Hematopoietic multipotent progenitor cell treated with erythropoietin and hydrocortisone succinate and interleukin-3 and kit ligand, for 15 days (in vitro differentiated cells): ENCODE measurements around the gene PVALEF.
A peak's percentile ranks its signal among the peaks of the same experiment; 100 is the strongest.

Experiments
- DNase-seq: peaks from one replicate; pipeline ENCODE4 v3.0.0-alpha.2; 2015; ENCODE audit warnings: low spot score

The PVALEF gene

DNA sequence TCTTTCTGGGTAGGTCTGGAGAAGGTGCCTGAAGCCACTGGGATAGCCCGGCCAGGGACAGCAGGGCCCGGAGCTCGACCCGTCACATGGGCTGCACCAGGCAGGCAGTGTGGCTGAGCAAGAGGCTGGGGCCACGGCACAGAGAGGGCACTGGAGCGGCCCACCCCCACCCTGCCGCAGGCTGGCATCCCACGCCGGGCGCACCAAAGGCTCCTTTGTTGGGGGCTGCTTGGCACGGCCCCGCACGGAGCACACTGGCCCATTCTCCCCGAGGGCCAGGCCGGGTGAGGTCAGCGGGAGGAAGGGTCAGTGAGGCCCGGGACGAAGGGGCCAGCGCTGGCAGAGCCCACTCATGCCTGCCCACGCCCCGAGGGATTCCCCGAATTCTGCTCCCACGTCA is 36.5 kb upstream of the PVALEF start:
- DNase-seq = no peak

DNA sequence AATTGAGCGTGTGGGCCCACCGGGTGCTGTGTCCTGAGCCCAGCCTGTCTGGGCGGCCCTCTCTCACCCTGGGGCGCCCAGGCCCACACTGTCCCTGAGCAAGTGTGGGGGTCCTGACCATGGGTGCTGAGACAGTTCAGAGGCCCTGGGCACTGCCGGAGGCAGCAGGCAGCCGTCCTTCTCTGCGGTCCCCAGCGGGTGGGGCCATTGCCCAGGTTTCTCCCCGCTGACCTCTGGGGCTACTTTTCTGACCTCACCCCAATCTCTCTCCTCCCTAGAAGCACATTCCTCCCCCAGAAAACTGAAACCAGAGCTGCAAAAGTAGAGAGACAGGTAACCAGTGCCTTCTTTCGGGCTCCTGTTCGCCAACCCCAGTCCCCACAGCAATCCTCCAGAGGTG is 36.0 kb upstream of the PVALEF start:
- DNase-seq = no peak

DNA sequence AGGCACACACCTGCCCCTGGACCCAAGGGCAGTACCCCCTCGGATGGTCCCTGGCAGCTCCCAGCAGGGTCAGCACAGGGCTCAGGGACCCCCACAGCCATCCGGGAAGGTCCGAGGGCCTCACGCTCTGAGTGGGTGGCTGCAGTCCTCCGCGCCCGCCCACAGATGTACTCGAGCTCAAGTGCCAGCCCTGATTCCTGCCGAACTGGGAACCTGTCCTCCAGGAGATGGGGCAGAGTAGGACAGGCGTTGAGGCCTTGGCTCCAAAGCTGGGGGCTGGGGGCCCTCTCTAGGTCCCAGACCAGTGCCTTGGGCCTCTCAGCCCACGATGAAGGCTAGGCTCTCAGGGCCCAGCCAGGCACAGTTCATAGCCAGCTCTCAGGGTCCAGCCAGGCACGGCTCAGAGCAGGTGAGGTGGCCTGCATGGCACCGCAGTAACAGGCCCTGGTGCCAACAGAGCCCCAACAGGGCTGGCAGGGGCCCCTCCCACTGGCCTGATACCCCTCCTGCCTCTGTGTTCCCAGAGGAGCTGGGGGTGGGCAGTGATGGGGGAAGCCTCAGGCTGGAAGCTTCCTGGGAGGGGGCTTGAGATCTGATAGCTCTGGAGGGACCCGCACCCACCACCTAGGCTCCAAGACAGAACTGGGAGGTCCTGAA is 35.5 kb upstream of the PVALEF start:
- no peak for DNase-seq

DNA sequence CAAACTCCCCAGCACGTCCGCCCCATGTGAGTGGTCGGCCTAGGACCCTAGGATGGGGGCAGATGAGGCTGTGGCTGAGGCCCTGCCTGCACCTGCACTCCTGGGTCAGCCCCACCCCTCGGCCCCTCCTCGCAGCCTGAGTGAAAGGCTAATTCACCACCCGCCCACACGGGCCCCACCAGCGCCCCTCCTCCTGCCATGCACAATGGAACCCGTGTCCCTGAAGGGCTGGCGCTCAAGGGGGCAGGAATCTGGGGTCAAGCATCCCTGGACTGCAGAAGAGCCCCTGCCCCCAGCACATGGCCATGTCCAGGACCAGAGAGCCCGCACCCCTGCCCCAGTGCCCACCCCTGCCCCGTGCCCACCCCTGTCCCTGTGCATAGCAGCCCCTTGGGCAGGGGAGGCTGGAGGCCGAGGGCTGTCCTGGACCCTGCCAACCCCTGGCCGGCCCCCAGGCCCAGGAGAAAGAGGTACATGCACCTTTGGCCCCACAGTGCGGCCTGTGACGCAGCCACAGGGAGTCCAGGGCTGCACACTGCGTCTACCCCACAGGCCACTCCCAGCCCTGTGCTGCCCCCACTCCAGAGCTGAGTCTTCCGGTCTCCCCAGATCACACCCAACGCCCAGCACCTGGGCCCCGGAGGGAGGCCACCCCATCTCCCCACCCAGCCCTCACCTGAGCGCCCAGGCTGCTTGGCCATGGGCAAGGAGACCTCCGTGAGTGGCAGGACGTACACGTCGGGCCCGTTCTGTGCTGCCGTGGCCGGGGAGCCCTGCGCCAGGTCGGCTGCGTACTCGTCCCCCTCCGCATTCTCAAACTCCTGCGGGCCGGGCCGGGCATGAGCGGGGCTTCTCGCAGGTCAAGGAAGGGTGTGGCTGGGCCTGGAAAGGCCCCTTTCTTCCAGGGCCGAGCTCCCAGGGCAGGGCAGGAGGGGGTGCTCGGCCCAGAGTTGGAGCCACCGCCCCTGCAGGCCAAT is 34.6 kb upstream of the PVALEF start:
- DNase-seq = no peak

DNA sequence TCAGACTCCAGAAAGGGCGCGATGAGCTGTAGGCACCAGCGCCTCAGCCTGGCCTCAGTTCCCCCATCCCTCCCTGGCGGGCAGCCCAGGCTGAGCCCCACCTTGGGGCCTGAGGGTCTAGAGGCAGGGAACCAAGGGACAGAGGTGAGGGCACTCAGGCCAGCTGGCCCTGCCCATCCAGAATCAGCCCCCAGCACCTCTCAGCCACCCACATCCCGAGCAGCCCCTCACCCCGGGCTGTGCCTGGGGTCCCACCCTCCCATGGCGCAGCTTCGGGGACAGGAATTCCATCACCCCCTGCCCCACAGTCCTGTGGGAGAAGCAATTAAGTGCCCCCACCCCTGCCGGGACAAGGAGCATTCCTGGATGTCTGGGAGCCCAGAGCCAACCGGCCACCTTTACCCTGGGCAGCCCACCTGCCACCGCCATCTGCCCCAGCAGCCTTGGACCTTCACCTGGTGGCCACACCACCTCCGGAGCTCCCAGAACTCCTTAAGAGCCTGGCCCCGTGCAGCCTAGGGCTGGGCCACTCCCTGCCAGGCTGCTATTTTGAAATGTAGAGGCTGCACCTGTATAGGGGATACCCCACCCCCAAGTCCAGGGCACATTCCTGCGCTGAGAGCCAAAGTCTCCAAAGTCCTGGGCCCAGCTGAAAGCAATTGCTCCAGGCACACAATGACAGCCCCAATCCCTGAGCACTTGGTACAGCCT is 33.7 kb upstream of the PVALEF start:
- DNase-seq = no peak

DNA sequence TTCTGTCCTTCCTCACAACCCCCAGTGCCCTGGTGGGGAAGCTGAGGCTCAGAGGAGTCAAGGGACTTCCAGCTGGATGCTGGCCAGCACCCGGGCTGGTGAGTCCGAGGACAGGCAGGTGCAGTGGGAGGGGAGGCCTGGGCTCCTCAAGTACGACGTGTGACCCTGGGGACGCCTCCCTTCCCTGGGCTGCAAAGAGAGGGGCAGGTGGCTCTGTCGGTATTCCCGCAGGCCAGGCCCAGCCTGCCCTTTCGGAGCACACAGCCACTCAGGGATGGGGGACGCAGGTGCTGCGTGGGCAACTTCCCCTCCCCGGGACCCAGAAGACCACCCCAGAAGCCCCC is 33.1 kb upstream of the PVALEF start:
- no peak for DNase-seq

DNA sequence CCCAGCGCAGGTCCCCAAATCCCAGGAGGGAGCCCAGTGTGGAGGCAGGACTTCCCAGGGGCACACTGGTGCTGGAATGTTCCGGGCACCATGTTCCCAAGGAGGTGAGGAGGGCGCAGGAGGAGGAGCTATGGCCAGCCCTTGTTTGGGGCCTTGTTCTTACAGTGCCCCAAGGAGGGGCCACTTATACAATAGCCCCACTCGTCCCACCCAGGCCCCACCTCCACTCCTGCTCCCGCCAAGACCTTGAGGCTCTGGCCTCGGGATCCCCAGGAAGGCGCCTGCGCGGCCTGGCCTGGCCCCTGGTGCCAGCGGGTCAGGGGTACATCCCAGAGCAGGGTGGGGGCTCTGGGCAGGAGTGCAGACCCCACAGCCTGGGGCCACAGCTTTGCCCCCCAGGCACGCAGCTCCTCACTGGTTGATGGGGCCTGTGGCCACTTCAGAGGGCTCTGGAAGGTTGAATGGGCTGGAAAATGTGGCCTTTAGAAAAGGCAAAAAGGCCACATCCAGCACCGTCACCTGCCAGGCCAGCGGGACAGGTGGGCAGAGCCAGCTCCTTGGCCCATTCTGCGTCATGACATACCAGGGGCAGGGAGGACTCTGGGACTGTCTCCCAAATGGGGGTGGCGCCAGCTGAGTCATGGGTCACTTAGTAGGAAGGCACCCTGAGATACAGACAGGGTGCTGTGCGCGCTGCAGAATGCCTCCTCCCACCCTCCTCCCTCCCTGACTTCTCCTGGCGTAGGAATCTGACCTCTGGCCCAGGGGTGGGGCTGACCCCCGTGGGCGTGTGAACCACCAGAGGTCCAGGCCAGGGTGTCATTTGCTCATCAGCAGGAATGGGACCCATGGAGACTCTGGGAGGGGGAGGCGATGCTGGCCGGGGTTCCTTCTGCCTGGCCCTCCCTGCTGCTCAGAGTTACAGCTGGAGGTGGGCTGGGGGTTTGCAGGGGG is 32.3 kb upstream of the PVALEF start:
- DNase-seq = no peak

DNA sequence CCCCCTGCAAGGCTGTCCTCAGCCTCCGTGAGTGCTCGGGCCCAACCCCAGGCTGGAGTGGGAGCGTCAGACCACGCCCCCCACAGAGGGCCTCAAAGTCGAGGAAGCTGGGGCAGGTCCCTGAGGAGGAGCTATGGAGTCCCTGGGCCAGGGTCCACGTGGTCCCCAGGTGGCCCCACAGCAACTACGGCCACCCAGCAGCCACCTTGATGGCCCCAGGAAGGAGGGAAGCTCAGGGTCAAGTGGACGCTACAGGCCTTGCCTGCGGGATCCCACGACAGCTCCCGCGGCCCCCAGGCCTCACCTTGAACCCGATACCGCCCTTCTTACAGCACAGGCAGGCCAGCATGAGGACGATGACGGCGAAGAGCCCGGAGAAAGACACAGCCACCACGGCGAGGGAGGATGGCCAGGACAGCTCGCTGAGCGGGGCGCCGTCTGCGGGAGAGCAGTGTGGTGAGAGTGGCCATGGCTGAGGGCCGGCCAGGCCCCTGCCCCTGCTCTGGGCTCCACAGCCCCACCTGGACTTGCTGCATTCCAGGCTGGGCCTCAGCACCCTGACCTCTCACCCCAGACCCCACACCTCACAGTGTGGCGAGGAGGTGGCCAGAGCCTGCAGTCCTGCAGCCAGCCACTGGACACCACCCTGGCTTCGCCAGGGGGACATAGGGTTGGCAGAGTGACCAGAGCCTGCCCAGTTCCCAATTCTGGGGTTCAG is 31.1 kb upstream of the PVALEF start:
- no peak for DNase-seq

DNA sequence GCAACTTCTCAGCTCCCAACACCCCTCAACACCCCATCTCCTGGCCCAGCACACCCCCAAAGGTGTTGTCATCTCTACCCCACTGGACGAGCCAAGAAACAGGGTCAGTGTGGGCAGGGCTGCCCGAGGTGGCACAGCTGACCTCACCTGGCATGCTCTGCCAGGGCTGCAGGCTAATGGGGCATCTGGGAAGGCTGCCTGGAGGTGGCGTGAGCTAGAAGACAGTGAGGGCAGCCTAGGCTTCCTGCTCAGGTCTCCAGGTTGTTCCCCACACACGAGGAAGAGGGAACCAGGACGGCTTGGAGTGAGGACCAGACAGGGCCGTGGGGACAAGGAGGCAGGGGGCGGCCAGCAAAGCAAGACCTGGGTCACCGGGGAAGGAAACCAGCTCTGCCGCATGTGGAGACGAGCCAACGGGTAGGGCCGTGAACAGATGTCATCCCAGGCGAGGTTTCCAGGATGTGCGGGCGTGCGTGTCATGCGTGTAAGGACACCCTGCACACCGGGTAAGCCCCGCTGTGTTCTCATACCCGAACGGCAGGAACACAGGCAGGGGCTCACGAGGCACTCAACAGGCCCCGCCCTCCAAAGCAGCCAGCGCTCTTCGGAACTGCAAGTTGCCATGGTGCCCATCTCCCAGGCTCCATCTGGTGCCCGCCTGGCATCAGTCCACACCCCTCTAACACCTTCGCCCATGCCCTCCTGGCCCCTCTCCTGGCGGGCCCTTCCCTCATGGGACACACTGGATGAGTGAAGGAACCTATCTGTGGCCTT is 29.6 kb upstream of the PVALEF start:
- no peak for DNase-seq

DNA sequence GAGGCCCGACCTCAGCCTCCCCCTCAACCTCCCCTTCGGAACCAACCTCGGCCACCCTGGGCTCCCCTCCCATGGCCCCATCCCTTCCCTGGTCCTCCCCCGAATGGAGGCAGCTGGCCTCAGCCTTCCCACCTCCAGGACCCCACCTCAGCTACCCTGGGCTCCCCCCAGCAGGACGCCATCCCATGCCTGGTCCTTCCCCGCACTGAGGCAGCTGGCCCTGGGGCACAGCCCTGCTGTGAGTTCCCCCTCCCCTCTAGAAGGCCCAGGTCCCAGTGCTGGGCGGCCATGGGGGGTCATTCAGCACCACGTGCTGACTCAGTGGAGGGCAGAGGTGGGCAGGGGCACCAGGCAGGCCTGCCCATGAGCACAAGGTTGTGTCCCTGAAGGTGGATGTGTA is 28.9 kb upstream of the PVALEF start:
- no peak for DNase-seq

DNA sequence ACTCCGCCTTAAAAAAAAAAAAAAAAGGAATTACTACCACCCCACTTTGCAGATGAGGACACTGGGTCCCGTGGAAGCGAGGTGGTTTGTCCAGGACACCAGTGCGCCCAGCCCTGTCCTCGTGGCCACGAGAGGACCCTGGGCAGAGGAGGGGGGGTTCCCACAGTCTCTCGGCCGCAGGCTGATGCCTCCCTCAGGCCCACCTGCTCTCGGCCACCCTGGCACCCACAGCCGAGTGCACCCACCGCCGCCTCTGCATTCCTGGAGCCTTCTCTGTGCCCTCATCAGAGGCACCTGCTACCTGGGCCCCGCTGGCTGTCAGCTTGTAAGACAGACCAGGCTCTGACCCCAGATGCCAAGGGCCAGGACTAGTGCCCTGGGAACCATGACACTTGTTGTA is 28.1 kb upstream of the PVALEF start:
- no peak for DNase-seq

DNA sequence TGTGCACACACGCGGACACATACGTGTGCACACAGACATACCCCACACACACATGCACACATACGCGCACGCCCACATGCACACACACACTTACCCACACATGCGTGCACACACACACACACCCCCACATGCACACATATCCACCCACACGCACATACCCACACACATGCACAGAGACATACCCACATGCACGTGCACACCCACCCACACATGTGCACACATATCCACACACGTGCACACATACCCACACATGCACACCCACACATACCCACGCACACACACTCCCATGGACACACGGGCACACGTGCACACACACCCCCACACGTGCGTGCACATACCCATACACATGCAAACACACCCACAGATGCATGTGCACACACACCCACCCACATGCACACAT is 27.2 kb upstream of the PVALEF start:
- no peak for DNase-seq

DNA sequence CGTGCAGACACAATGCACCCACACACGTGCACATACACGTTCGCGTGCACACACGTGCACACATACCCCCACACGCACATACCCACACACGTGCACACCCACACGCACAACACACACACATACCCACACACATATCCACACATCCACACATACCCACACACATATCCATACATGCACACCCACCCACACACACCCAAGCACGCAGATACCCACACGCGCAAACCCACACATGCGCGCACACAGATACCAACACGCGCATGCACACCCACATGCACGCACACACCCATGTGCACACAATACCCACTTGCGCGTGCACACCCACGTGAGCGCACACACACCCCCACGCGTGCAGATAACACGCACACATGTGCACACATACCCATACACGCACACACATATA is 26.8 kb upstream of the PVALEF start:
- no peak for DNase-seq

DNA sequence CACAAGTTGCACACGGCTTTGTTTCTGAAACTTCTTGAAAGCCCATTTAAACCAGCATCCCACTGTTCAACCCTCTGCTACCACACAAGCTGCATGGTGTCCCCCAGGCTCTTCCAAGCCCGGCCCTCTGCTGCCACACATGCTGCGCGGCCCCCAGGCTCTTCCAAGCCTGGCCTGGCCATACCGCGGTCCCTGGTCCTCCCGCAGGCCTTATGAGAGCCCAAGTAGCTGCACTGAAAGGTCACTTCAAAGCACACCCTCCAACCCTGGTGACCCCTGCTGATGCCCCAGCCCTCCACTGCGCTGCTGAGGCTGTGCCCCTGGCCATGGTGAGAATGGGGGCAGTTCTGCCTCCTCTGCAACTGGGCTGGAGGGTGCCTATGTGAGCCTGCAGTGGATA is 25.9 kb upstream of the PVALEF start:
- no peak for DNase-seq

DNA sequence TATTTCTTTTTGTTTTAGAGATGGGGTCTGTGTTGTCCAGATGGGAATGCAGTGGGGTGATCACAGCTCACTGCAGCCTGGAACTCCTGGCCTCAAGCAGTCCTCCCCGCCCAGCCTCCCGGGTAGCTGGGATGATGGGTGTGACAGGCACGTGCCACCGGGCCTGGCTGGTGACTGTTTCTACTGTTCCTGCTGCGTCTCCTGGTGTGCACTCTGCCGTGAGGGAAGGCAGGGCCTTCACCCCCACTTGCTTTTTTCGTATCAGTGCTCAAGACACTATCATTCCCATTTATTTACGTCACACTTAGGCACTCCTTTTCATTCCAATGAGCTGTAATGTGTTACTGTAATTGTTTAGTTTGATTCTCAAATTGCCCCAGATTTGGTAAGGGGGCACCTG is 25.3 kb upstream of the PVALEF start:
- DNase-seq = no peak

DNA sequence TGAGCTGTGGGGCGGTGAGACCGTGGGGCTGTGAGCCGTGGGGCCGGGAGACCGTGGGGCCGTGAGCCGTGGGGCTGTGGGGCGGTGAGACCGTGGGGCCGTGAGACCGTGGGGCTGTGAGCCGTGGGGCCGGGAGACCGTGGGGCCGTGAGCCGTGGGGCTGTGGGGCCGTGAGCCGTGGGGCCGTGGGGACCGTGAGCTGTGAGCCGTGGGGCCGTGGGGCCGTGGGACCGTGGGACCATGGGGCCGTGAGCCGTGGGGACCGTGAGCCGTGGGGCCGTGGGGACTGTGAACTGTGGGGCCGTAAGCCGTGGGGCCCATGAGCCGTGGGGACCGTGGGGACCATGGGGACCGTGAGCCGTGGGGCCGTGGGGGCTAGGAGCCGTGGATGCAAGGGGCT is 24.6 kb upstream of the PVALEF start:
- no peak for DNase-seq

DNA sequence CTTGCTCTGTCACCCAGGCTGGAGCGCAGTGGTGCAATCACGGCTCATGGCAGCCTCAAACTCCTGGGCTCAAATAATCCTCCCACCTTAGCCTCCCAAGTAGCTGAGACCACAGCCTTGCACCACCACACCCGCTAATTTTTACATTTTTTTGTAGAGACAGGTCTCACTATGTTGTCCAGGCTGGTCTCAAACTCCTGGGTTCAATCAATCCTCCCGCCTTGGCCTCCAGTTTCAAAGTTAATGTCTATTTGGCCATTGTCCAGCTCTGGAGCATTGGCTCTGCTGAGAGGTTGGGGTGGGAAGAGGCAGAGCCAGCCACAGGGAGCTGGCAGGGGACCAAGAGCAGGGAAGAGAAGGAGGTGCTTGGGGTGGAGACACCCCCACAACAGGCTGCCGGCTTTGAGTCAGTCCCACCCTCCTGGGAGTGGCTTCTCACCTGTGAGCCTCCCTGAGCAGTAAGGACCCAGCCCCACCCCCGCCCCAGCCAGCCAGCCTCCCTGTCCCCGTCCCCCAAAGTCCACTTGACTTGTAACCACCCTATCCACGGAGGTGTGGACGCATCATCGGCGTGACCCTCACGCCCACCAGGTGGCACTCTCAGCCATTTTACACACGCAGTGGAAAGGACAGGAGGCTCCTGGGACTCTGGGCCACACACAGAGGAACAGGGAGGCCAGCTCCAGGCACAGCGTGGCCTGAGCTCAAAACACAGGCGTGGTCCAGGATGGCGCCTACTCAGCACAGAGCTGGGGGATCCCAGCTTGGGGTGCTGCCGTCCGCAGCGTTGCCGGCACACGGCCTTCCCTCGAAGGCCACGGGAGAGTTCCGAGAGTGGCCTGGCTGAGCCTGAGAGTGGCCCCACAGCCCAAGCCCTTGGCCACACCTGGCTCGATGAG is 22.8 kb upstream of the PVALEF start:
- peak; percentile 49 for DNase-seq

DNA sequence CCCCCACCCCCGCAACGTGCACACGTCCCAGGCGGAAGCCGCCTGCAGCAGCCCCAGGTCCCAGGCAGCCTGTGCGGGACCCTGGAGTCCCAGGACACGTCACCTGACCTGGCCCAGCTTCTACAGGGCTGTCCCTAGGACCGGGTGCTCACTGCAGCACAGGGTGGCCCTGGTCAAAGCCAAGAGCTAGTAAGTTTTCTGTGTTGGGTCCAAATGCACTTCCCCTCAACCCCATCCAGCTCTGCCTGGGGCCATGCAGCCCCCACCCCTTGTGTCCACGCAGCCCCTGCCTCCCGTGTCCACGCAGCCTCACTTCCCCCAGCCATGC is 22.1 kb upstream of the PVALEF start:
- no peak for DNase-seq

DNA sequence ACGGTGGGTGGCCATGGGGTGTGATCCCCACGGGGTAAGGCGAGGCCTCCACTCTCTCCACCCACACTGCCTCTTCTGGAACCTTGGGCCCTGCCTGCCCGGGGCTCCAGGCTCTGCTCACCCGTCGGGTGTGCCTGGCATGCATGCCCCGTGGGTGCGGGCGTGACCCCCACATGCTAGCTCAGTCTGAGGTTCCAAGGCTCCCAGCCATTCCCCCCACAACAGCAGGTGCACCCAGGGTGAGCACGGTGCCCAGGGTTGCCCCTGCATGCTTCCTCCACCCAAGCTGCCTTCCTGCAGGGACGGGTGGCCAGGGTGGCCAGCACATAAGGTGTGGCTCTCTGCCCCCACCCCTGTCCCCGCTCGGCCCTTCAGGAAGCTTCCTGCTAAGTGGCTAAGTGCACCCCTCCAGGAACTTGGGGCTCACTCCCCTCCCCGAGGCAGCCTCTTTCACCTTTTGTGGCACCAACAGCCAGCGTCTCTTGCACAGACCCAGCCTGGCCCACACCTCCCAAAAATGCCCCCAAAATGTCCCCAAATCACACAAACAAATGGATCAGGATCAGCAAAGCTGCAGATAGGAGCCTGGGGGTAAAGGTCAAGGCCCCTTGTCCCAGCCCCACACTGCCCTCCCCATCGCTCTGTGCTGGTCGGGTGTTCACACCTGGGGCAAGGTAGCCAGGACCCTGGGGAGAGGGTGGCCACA is 21.4 kb upstream of the PVALEF start:
- no peak for DNase-seq
